ENCODE measurements around the gene CCSER1.
A peak's percentile ranks its signal among the peaks of the same experiment; 100 is the strongest.

The CCSER1 gene

GRCh38 chr4:91025241-91026148, 898.3 kb downstream of the CCSER1 start:
- no peak for DNase-seq
- H3K36me3 Mint-ChIP-seq (ENCODE audit: low read depth) = no peaks in the 10 kb centered on the region
- peak overlapping the region; percentile 77 for H3K27ac Mint-ChIP-seq
- H3K9me3 Mint-ChIP-seq = no peaks in the 10 kb centered on the region
- H3K4me3 Mint-ChIP-seq = no peak overlapping the region
- TF ChIP-seq, protein P1, sequence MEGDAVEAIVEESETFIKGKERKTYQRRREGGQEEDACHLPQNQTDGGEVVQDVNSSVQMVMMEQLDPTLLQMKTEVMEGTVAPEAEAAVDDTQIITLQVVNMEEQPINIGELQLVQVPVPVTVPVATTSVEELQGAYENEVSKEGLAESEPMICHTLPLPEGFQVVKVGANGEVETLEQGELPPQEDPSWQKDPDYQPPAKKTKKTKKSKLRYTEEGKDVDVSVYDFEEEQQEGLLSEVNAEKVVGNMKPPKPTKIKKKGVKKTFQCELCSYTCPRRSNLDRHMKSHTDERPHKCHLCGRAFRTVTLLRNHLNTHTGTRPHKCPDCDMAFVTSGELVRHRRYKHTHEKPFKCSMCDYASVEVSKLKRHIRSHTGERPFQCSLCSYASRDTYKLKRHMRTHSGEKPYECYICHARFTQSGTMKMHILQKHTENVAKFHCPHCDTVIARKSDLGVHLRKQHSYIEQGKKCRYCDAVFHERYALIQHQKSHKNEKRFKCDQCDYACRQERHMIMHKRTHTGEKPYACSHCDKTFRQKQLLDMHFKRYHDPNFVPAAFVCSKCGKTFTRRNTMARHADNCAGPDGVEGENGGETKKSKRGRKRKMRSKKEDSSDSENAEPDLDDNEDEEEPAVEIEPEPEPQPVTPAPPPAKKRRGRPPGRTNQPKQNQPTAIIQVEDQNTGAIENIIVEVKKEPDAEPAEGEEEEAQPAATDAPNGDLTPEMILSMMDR (IDR thresholded peaks at IDR 0.05) = no peak
- no peaks in the 10 kb centered on the region for H3K4me1 Mint-ChIP-seq
- H3K27me3 Mint-ChIP-seq (ENCODE audit: low read depth, poor library complexity) = no peaks in the 10 kb centered on the region

GRCh38 chr4:91028228-91028627, 901.0 kb downstream of the CCSER1 start:
- H3K36me3 Mint-ChIP-seq (ENCODE audit: low read depth) = no peaks in the 10 kb centered on the region
- H3K4me3 Mint-ChIP-seq = no peak overlapping the region
- no peaks in the 10 kb centered on the region for H3K9me3 Mint-ChIP-seq
- no peak overlapping the region for H3K27ac Mint-ChIP-seq
- H3K27me3 Mint-ChIP-seq (ENCODE audit: low read depth, poor library complexity) = no peaks in the 10 kb centered on the region
- TF ChIP-seq, protein P1 (IDR thresholded peaks at IDR 0.05) = no peak
- DNase-seq = no peak
- no peaks in the 10 kb centered on the region for H3K4me1 Mint-ChIP-seq

DNA sequence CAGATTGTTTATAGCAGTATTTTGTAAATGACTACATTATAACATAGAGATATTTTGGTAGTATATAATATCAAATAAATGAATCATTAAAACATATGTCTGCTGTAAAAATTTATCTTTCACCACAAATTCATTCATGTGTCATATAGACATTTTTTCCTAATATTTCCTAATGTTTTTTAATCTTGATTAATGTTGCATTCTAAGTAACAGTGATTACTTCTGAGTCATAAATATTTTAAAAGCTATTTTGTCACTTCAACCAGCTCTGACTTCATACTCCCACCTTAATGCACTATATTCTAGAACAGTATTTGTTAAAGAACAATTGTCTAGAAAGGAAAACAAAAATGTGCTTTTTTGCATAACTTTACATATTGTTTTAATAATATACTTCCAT, 904.6 kb downstream of the CCSER1 start:
- Mint-ChIP-seq H3K4me3 (no peak overlapping the region), H3K27ac (no peak overlapping the region), H3K9me3 (no peaks in the 10 kb centered on the region), H3K4me1 (no peaks in the 10 kb centered on the region), H3K36me3 (ENCODE audit: low read depth) (no peaks in the 10 kb centered on the region), H3K27me3 (ENCODE audit: low read depth, poor library complexity) (no peaks in the 10 kb centered on the region)
- no peak for DNase-seq
- TF ChIP-seq, protein P1 (IDR thresholded peaks at IDR 0.05) = no peak

GRCh38 chr4:91032725-91033445, 905.7 kb downstream of the CCSER1 start:
- H3K9me3 Mint-ChIP-seq = no peaks in the 10 kb centered on the region
- no peaks in the 10 kb centered on the region for H3K4me1 Mint-ChIP-seq
- no peak overlapping the region for H3K27ac Mint-ChIP-seq
- DNase-seq = no peak
- no peaks in the 10 kb centered on the region for H3K36me3 Mint-ChIP-seq (ENCODE audit: low read depth)
- TF ChIP-seq, protein P1 (IDR thresholded peaks at IDR 0.05) = no peak
- no peak overlapping the region for H3K4me3 Mint-ChIP-seq
- no peaks in the 10 kb centered on the region for H3K27me3 Mint-ChIP-seq (ENCODE audit: low read depth, poor library complexity)

DNA sequence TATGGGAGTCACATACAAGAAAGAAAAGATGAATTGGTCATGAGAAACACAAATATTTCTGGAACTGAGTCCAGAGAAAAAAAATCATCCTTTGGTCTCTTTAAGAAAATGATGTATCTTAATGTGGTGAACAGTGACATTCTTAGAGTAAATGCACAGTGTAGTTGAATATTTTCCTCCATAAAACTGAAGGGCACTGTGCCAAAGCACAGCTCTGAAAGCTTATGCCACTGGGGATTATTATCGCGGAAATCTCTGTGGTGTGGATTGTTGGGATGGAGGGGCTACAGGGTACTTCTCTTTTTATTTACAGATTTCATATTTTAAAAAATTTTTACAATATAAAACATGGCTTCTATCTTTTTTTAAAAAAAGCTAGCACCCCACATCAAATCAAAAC, 908.1 kb downstream of the CCSER1 start:
- TF ChIP-seq, protein P1 (IDR thresholded peaks at IDR 0.05) = no peak
- Mint-ChIP-seq H3K4me3 (no peak overlapping the region), H3K4me1 (no peaks in the 10 kb centered on the region), H3K27ac (no peak overlapping the region), H3K27me3 (ENCODE audit: low read depth, poor library complexity) (no peaks in the 10 kb centered on the region), H3K9me3 (no peaks in the 10 kb centered on the region), H3K36me3 (ENCODE audit: low read depth) (no peaks in the 10 kb centered on the region)
- no peak for DNase-seq

All from nephron progenitor cell (in vitro differentiated cells).